ENCODE data around the gene DBNDD2. TPM values are rescaled to one million over a fixed set of nuclear protein-coding genes. Genes with fewer than 3 reads are reported as not detected.

DBNDD2 gene
- total and polyA plus RNA-seq, 5 donors from 2014 or later = 15.1 to 23.5 (median 20.1) TPM

DNA sequence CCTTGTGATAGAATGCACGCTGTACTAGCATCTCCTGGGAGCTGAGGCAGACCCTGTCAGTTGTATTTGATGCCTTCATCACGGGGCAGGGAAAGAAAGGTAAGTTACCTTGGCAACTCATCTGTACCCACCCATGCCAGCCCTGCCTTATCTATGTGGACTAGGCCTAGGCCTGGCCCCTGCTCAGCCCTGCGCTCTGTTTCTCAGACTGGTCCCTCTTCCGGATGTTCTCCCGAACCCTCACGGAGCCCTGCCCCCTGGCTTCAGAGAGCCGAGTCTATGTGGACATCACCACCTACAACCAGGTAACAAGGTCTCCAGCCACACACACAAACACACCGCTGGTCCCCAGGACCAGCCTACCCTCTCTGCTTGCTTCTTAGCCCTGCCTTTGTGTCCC lies 12.0 kb downstream of the DBNDD2 start:
- Mint-ChIP-seq H3K27me3 (no peaks in the 10 kb centered on the region), H3K27ac (peak overlapping the region in 2 of 3 donors; percentile 32 to 55), H3K4me3 (peak overlapping the region in 2 of 4 donors; percentile 61 to 74), H3K4me1 (peaks cover 20 to 42% (median 28%) of the 10 kb centered on the region in 4 donors), H3K36me3 (peaks cover 44% of the 10 kb centered on the region), H3K9me3 (no peaks in the 10 kb centered on the region)
- Histone ChIP-seq H3K36me3 (ENCODE audit: control insufficient read depth, insufficient read depth, low read length) (peaks cover 65% of the 10 kb centered on the region), H3K9me3 (ENCODE audit: control insufficient read depth in 2 of 2, low read length in 2 of 2) (no peaks in the 10 kb centered on the region), H3K27me3 (ENCODE audit: control insufficient read depth, insufficient read depth, low read length) (no peaks in the 10 kb centered on the region), H3K4me1 (ENCODE audit: control insufficient read depth, insufficient read depth, low read length, poor library complexity, severe bottlenecking) (peaks cover 38% of the 10 kb centered on the region), H3K4me3 (ENCODE audit: low read depth, low read length) (no peak overlapping the region), H3K27ac (ENCODE audit: insufficient read depth, low read length, poor library complexity, severe bottlenecking) (no peak overlapping the region)
- DNase-seq = no peak
- no peak for ATAC-seq (ENCODE audit: low read depth in 2 of 2)

DNA sequence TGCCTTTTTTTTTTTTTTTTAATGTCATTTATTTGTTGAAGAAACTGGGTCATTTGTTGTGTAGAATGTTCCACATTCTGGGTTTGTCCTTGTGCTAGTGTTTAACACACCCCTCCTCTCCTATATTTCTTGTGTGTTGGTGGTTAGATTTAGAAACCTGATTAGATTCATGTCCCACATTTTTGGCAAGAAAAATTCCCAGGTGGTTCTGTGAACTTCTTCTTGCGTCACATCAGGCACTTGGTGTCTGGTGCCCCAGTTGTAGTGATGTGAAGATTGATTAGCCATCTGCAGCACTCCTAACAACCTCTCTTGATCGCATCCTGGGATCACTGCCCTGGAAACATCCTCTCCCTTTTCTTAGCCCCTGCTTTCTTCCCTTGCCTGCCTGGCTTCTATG lies 15.6 kb downstream of the DBNDD2 start:
- Mint-ChIP-seq H3K4me3 (peak overlapping the region in 1 of 4 donors; percentile 84), H3K27ac (no peak overlapping the region), H3K27me3 (no peaks in the 10 kb centered on the region), H3K4me1 (peaks cover 0 to 8% (median 1%) of the 10 kb centered on the region in 4 donors), H3K36me3 (peaks cover 61% of the 10 kb centered on the region), H3K9me3 (no peaks in the 10 kb centered on the region)
- H3K36me3 ChIP-seq (ENCODE audit: control insufficient read depth, insufficient read depth, low read length) = peaks cover 69% of the 10 kb centered on the region
- no peak overlapping the region for H3K27ac ChIP-seq (ENCODE audit: insufficient read depth, low read length, poor library complexity, severe bottlenecking)
- H3K9me3 ChIP-seq (ENCODE audit: control insufficient read depth in 2 of 2, low read length in 2 of 2) = no peaks in the 10 kb centered on the region
- ATAC-seq (ENCODE audit: low read depth in 2 of 2) (no peak), DNase-seq (no peak)
- H3K4me3 ChIP-seq (ENCODE audit: low read depth, low read length) = no peak overlapping the region
- H3K27me3 ChIP-seq (ENCODE audit: control insufficient read depth, insufficient read depth, low read length) = no peaks in the 10 kb centered on the region
- H3K4me1 ChIP-seq (ENCODE audit: control insufficient read depth, insufficient read depth, low read length, poor library complexity, severe bottlenecking) = peaks cover 6% of the 10 kb centered on the region

DNA sequence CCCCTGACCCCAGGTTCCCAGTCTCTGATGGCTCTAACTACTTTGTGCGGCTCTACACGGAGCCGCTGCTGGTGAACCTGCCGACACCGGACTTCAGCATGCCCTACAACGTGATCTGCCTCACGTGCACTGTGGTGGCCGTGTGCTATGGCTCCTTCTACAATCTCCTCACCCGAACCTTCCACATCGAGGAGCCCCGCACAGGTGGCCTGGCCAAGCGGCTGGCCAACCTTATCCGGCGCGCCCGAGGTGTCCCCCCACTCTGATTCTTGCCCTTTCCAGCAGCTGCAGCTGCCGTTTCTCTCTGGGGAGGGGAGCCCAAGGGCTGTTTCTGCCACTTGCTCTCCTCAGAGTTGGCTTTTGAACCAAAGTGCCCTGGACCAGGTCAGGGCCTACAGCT lies 17.5 kb downstream of the DBNDD2 start:
- Histone ChIP-seq H3K27me3 (ENCODE audit: control insufficient read depth, insufficient read depth, low read length) (no peaks in the 10 kb centered on the region), H3K4me1 (ENCODE audit: control insufficient read depth, insufficient read depth, low read length, poor library complexity, severe bottlenecking) (no peaks in the 10 kb centered on the region), H3K4me3 (ENCODE audit: low read depth, low read length) (no peak overlapping the region), H3K36me3 (ENCODE audit: control insufficient read depth, insufficient read depth, low read length) (peaks cover 51% of the 10 kb centered on the region), H3K9me3 (ENCODE audit: control insufficient read depth in 2 of 2, low read length in 2 of 2) (no peaks in the 10 kb centered on the region), H3K27ac (ENCODE audit: insufficient read depth, low read length, poor library complexity, severe bottlenecking) (no peak overlapping the region)
- no peak for DNase-seq
- no peak overlapping the region for H3K4me3 Mint-ChIP-seq
- H3K27ac Mint-ChIP-seq = no peak overlapping the region
- H3K36me3 Mint-ChIP-seq = peaks cover 44% of the 10 kb centered on the region
- no peaks in the 10 kb centered on the region for H3K4me1 Mint-ChIP-seq
- no peaks in the 10 kb centered on the region for H3K27me3 Mint-ChIP-seq
- no peak for ATAC-seq (ENCODE audit: low read depth in 2 of 2)
- no peaks in the 10 kb centered on the region for H3K9me3 Mint-ChIP-seq

DNA sequence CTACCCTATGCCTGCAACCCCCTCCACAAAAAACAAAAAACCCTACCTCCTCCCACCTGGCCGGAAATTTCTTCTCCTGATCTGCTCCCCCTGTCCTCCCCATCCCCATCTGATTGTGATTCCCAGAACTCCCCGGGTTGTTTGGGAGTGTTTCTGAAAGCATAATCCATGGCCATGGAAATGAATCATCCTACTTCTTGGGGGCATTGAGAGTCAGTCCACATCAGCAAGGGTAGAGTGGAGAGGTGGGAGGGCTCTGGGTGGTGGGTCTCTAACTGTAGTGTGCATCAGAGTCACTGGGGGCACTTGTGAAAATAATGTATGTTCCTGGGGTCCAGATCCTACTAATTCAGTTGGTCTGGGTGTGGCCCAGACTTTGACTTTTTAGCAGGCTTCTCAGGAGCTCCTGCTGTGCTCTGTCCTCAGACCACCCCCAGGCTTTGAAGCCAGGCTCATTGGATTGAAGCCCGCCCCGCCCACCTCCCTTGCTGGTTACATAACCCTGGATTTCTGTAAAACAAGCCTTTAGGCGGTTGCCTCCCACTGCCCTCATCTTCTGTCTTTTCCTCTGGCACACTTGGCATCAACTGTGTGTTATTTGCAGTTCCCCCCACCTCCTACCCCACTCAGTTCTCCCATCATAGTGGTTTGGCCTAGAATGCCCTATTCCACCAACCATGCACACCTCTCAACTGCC lies 18.4 kb downstream of the DBNDD2 start:
- DNase-seq (no peak), ATAC-seq (ENCODE audit: low read depth in 2 of 2) (no peak)
- Histone ChIP-seq H3K36me3 (ENCODE audit: control insufficient read depth, insufficient read depth, low read length) (peaks cover 42% of the 10 kb centered on the region), H3K4me1 (ENCODE audit: control insufficient read depth, insufficient read depth, low read length, poor library complexity, severe bottlenecking) (no peaks in the 10 kb centered on the region), H3K4me3 (ENCODE audit: low read depth, low read length) (no peak overlapping the region), H3K27me3 (ENCODE audit: control insufficient read depth, insufficient read depth, low read length) (no peaks in the 10 kb centered on the region), H3K27ac (ENCODE audit: insufficient read depth, low read length, poor library complexity, severe bottlenecking) (no peak overlapping the region), H3K9me3 (ENCODE audit: control insufficient read depth in 2 of 2, low read length in 2 of 2) (no peaks in the 10 kb centered on the region)
- H3K4me3 Mint-ChIP-seq = no peak overlapping the region
- H3K36me3 Mint-ChIP-seq = peaks cover 40% of the 10 kb centered on the region
- no peaks in the 10 kb centered on the region for H3K27me3 Mint-ChIP-seq
- H3K9me3 Mint-ChIP-seq = no peaks in the 10 kb centered on the region
- no peaks in the 10 kb centered on the region for H3K4me1 Mint-ChIP-seq
- no peak overlapping the region for H3K27ac Mint-ChIP-seq

DNA sequence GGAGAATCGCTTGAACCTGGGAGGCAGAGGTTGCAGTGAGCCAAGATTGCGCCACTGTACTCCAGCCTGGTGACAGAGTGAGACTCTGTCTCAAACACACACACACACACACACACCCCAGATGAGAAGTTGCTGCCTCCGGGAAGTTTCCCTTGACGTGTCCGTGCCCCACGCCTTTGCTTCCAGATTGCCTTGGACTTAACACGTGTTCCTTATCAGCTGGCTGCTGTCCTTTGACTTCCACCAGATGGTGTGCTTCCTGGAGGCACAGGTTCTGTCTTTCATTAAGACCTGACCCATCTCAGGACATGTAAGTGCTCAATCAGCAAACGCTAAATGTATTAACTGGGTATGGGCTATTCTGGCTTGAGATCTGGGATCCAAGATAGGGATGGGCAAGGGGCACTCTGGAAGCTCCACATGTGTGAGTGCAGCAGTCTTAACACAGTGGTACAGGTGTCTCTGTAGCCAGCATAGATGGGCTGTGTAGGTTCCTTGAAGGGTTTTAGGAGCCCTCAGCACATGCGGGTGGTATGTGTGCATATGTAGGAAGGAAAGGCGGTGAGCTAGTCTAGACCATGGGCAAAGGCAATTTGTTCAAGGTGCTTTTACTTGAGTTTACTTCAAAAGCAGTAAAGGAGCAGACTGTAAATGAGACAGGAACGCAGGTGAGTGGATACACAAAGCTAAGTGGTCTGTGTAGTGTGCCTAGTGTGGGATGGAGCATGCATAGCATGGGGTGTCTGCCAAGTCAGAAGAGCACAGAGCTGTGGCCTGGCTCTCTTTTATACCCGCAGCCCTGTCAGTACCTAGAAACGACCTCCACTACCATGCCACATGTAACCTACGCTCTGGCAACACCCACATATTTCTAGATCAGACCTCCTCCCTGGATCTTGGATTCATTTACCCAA lies 19.4 kb downstream of the DBNDD2 start:
- no peaks in the 10 kb centered on the region for H3K27me3 ChIP-seq (ENCODE audit: control insufficient read depth, insufficient read depth, low read length)
- H3K4me3 ChIP-seq (ENCODE audit: low read depth, low read length) = no peak overlapping the region
- H3K4me1 ChIP-seq (ENCODE audit: control insufficient read depth, insufficient read depth, low read length, poor library complexity, severe bottlenecking) = no peaks in the 10 kb centered on the region
- DNase-seq (no peak), ATAC-seq (ENCODE audit: low read depth in 2 of 2) (no peak)
- H3K9me3 ChIP-seq (ENCODE audit: control insufficient read depth in 2 of 2, low read length in 2 of 2) = no peaks in the 10 kb centered on the region
- H3K36me3 ChIP-seq (ENCODE audit: control insufficient read depth, insufficient read depth, low read length) = peaks cover 38% of the 10 kb centered on the region
- Mint-ChIP-seq H3K36me3 (peaks cover 35% of the 10 kb centered on the region), H3K4me1 (peaks cover 0 to 2% (median 0%) of the 10 kb centered on the region in 4 donors), H3K27ac (no peak overlapping the region), H3K27me3 (no peaks in the 10 kb centered on the region), H3K9me3 (no peaks in the 10 kb centered on the region), H3K4me3 (no peak overlapping the region)
- no peak overlapping the region for H3K27ac ChIP-seq (ENCODE audit: insufficient read depth, low read length, poor library complexity, severe bottlenecking)

DNA sequence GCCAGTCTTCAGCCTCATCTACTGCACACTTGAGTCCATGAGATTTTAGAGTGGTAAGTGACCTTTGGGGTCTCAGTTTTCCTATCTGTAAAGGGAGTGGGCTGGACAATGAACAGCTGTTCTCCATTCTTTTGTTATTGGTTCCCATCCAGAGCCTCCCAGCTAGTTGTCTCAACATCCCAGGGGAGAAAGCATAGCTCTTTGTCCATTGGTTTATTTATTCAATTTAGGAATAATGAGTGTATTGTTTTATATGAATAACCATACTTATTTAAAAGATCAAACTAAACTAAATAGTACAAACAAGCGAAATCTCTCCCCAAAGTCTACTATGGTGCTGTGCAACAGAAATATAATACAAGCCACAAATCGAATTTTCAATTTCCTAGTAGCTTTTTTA lies 21.5 kb downstream of the DBNDD2 start:
- no peak for ATAC-seq (ENCODE audit: low read depth in 2 of 2)
- DNase-seq = no peak
- no peak overlapping the region for H3K4me3 ChIP-seq (ENCODE audit: low read depth, low read length)
- Mint-ChIP-seq H3K4me1 (peaks cover 0 to 3% (median 0%) of the 10 kb centered on the region in 4 donors), H3K9me3 (no peaks in the 10 kb centered on the region), H3K27me3 (no peaks in the 10 kb centered on the region), H3K4me3 (no peak overlapping the region), H3K27ac (no peak overlapping the region), H3K36me3 (peaks cover 28% of the 10 kb centered on the region)
- no peaks in the 10 kb centered on the region for H3K9me3 ChIP-seq (ENCODE audit: control insufficient read depth in 2 of 2, low read length in 2 of 2)
- peaks cover 18% of the 10 kb centered on the region for H3K36me3 ChIP-seq (ENCODE audit: control insufficient read depth, insufficient read depth, low read length)
- H3K27me3 ChIP-seq (ENCODE audit: control insufficient read depth, insufficient read depth, low read length) = no peaks in the 10 kb centered on the region
- no peak overlapping the region for H3K27ac ChIP-seq (ENCODE audit: insufficient read depth, low read length, poor library complexity, severe bottlenecking)
- no peaks in the 10 kb centered on the region for H3K4me1 ChIP-seq (ENCODE audit: control insufficient read depth, insufficient read depth, low read length, poor library complexity, severe bottlenecking)

DNA sequence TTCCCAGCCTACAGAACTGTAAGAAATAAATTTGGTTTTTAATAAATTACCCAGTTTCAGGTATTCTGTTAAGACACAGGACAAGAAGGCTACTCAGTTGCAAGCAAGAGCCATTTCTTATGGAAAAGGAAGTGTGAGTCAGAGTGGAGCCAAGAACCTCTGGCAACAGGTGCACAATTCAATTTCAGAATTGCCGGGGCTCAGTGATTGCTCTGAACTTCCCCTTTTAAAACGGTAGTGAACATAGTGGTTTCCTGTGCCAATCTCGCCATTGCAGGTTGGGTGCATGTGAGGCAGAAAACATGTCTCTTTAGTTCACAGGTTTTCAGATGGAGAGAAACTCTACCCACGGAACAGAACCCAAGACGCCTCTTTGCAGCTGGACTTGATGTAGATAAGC lies 24.2 kb downstream of the DBNDD2 start:
- Mint-ChIP-seq H3K36me3 (peaks cover 18% of the 10 kb centered on the region), H3K27ac (no peak overlapping the region), H3K27me3 (no peaks in the 10 kb centered on the region), H3K4me3 (no peak overlapping the region), H3K9me3 (no peaks in the 10 kb centered on the region), H3K4me1 (peaks cover 0 to 17% (median 9%) of the 10 kb centered on the region in 4 donors)
- ATAC-seq (ENCODE audit: low read depth in 2 of 2) = no peak
- Histone ChIP-seq H3K36me3 (ENCODE audit: control insufficient read depth, insufficient read depth, low read length) (peaks cover 4% of the 10 kb centered on the region), H3K27me3 (ENCODE audit: control insufficient read depth, insufficient read depth, low read length) (no peaks in the 10 kb centered on the region), H3K4me1 (ENCODE audit: control insufficient read depth, insufficient read depth, low read length, poor library complexity, severe bottlenecking) (peaks cover 9% of the 10 kb centered on the region), H3K9me3 (ENCODE audit: control insufficient read depth in 2 of 2, low read length in 2 of 2) (no peaks in the 10 kb centered on the region), H3K4me3 (ENCODE audit: low read depth, low read length) (no peak overlapping the region), H3K27ac (ENCODE audit: insufficient read depth, low read length, poor library complexity, severe bottlenecking) (no peak overlapping the region)
- peak in 1 of 3 donors; percentile 52 for DNase-seq

All from CD4-positive, CD25-positive, alpha-beta regulatory T cell (primary cell).